ENCODE results near the gene CPA3.
A peak's percentile ranks its signal among the peaks of the same experiment; 100 is the strongest.

The CPA3 gene

GRCh38 chr3:148889828-148890227, 24.7 kb downstream of the CPA3 start:
- Histone ChIP-seq H3K36me3 (ENCODE audit: insufficient read depth, low read length) (no peaks in the 10 kb centered on the region), H3K4me1 (ENCODE audit: control insufficient read depth, insufficient read depth, low read length) (no peaks in the 10 kb centered on the region), H3K4me2 (ENCODE audit: low read length) (no peak overlapping the region), H3K27me3 (ENCODE audit: control insufficient read depth, insufficient read depth, low read length) (no peaks in the 10 kb centered on the region), H3K4me3 (ENCODE audit: low read length) (no peak overlapping the region), H3K9ac (ENCODE audit: low read depth, low read length) (no peak overlapping the region), H3K9me3 (replicated peaks; ENCODE audit: low read length) (no peaks in the 10 kb centered on the region)

GRCh38 chr3:148896062-148896461, 31.0 kb downstream of the CPA3 start:
- no peak overlapping the region for H3K4me3 ChIP-seq (ENCODE audit: low read length)
- no peaks in the 10 kb centered on the region for H3K36me3 ChIP-seq (ENCODE audit: insufficient read depth, low read length)
- no peaks in the 10 kb centered on the region for H3K27me3 ChIP-seq (ENCODE audit: control insufficient read depth, insufficient read depth, low read length)
- no peak overlapping the region for H3K4me2 ChIP-seq (ENCODE audit: low read length)
- H3K4me1 ChIP-seq (ENCODE audit: control insufficient read depth, insufficient read depth, low read length) = no peaks in the 10 kb centered on the region
- no peaks in the 10 kb centered on the region for H3K9me3 ChIP-seq (replicated peaks; ENCODE audit: low read length)
- H3K9ac ChIP-seq (ENCODE audit: low read depth, low read length) = no peak overlapping the region

GRCh38 chr3:148901987-148902791, 37.1 kb downstream of the CPA3 start:
- Histone ChIP-seq H3K4me1 (ENCODE audit: control insufficient read depth, insufficient read depth, low read length) (peaks cover 24% of the 10 kb centered on the region), H3K4me2 (ENCODE audit: low read length) (peak overlapping the region; percentile 67), H3K9me3 (replicated peaks; ENCODE audit: low read length) (no peaks in the 10 kb centered on the region), H3K9ac (ENCODE audit: low read depth, low read length) (peak overlapping the region; percentile 51), H3K36me3 (ENCODE audit: insufficient read depth, low read length) (no peaks in the 10 kb centered on the region), H3K4me3 (ENCODE audit: low read length) (peak overlapping the region; percentile 15), H3K27me3 (ENCODE audit: control insufficient read depth, insufficient read depth, low read length) (no peaks in the 10 kb centered on the region)

GRCh38 chr3:148903022-148903442, 37.9 kb downstream of the CPA3 start:
- Histone ChIP-seq H3K9ac (ENCODE audit: low read depth, low read length) (peak overlapping the region; percentile 51), H3K36me3 (ENCODE audit: insufficient read depth, low read length) (no peaks in the 10 kb centered on the region), H3K4me3 (ENCODE audit: low read length) (peak overlapping the region; percentile 40), H3K4me2 (ENCODE audit: low read length) (peak overlapping the region; percentile 67), H3K4me1 (ENCODE audit: control insufficient read depth, insufficient read depth, low read length) (peaks cover 24% of the 10 kb centered on the region), H3K9me3 (replicated peaks; ENCODE audit: low read length) (no peaks in the 10 kb centered on the region), H3K27me3 (ENCODE audit: control insufficient read depth, insufficient read depth, low read length) (no peaks in the 10 kb centered on the region)

GRCh38 chr3:148903941-148904340, 38.8 kb downstream of the CPA3 start:
- Histone ChIP-seq H3K36me3 (ENCODE audit: insufficient read depth, low read length) (no peaks in the 10 kb centered on the region), H3K4me3 (ENCODE audit: low read length) (no peak overlapping the region), H3K9ac (ENCODE audit: low read depth, low read length) (no peak overlapping the region), H3K4me1 (ENCODE audit: control insufficient read depth, insufficient read depth, low read length) (peaks cover 24% of the 10 kb centered on the region), H3K27me3 (ENCODE audit: control insufficient read depth, insufficient read depth, low read length) (no peaks in the 10 kb centered on the region), H3K4me2 (ENCODE audit: low read length) (no peak overlapping the region), H3K9me3 (replicated peaks; ENCODE audit: low read length) (no peaks in the 10 kb centered on the region)

GRCh38 chr3:148906667-148907066, 41.6 kb downstream of the CPA3 start:
- H3K4me2 ChIP-seq (ENCODE audit: low read length) = no peak overlapping the region
- H3K27me3 ChIP-seq (ENCODE audit: control insufficient read depth, insufficient read depth, low read length) = no peaks in the 10 kb centered on the region
- no peaks in the 10 kb centered on the region for H3K36me3 ChIP-seq (ENCODE audit: insufficient read depth, low read length)
- H3K9ac ChIP-seq (ENCODE audit: low read depth, low read length) = no peak overlapping the region
- H3K4me3 ChIP-seq (ENCODE audit: low read length) = no peak overlapping the region
- H3K4me1 ChIP-seq (ENCODE audit: control insufficient read depth, insufficient read depth, low read length) = peaks cover 19% of the 10 kb centered on the region
- H3K9me3 ChIP-seq (replicated peaks; ENCODE audit: low read length) = no peaks in the 10 kb centered on the region

GRCh38 chr3:148911173-148911572, 46.1 kb downstream of the CPA3 start:
- H3K4me1 ChIP-seq (ENCODE audit: control insufficient read depth, insufficient read depth, low read length) = no peaks in the 10 kb centered on the region
- no peak overlapping the region for H3K4me2 ChIP-seq (ENCODE audit: low read length)
- no peaks in the 10 kb centered on the region for H3K36me3 ChIP-seq (ENCODE audit: insufficient read depth, low read length)
- no peak overlapping the region for H3K9ac ChIP-seq (ENCODE audit: low read depth, low read length)
- H3K27me3 ChIP-seq (ENCODE audit: control insufficient read depth, insufficient read depth, low read length) = no peaks in the 10 kb centered on the region
- no peak overlapping the region for H3K4me3 ChIP-seq (ENCODE audit: low read length)
- H3K9me3 ChIP-seq (replicated peaks; ENCODE audit: low read length) = no peaks in the 10 kb centered on the region

GRCh38 chr3:148911592-148911991, 46.5 kb downstream of the CPA3 start:
- no peak overlapping the region for H3K9ac ChIP-seq (ENCODE audit: low read depth, low read length)
- H3K36me3 ChIP-seq (ENCODE audit: insufficient read depth, low read length) = no peaks in the 10 kb centered on the region
- H3K27me3 ChIP-seq (ENCODE audit: control insufficient read depth, insufficient read depth, low read length) = no peaks in the 10 kb centered on the region
- H3K4me2 ChIP-seq (ENCODE audit: low read length) = no peak overlapping the region
- H3K4me3 ChIP-seq (ENCODE audit: low read length) = no peak overlapping the region
- no peaks in the 10 kb centered on the region for H3K9me3 ChIP-seq (replicated peaks; ENCODE audit: low read length)
- H3K4me1 ChIP-seq (ENCODE audit: control insufficient read depth, insufficient read depth, low read length) = no peaks in the 10 kb centered on the region

- H3K9me3 ChIP-seq (replicated peaks; ENCODE audit: low read length) = no peaks in the 10 kb centered on the region
- H3K27me3 ChIP-seq (ENCODE audit: control insufficient read depth, insufficient read depth, low read length) = no peaks in the 10 kb centered on the region
- H3K4me1 ChIP-seq (ENCODE audit: control insufficient read depth, insufficient read depth, low read length) = no peaks in the 10 kb centered on the region
- H3K9ac ChIP-seq (ENCODE audit: low read depth, low read length) = no peak overlapping the region
- H3K4me3 ChIP-seq (ENCODE audit: low read length) = no peak overlapping the region
- no peak overlapping the region for H3K4me2 ChIP-seq (ENCODE audit: low read length)
- no peaks in the 10 kb centered on the region for H3K36me3 ChIP-seq (ENCODE audit: insufficient read depth, low read length)
Measured at GRCh38 chr3:148914936-148915690, 50.0 kb downstream of the CPA3 start.

GRCh38 chr3:148916132-148916531, 51.0 kb downstream of the CPA3 start:
- Histone ChIP-seq H3K4me2 (ENCODE audit: low read length) (no peak overlapping the region), H3K36me3 (ENCODE audit: insufficient read depth, low read length) (no peaks in the 10 kb centered on the region), H3K4me1 (ENCODE audit: control insufficient read depth, insufficient read depth, low read length) (no peaks in the 10 kb centered on the region), H3K4me3 (ENCODE audit: low read length) (no peak overlapping the region), H3K9me3 (replicated peaks; ENCODE audit: low read length) (no peaks in the 10 kb centered on the region), H3K27me3 (ENCODE audit: control insufficient read depth, insufficient read depth, low read length) (no peaks in the 10 kb centered on the region), H3K9ac (ENCODE audit: low read depth, low read length) (no peak overlapping the region)

GRCh38 chr3:148922467-148922866, 57.4 kb downstream of the CPA3 start:
- Histone ChIP-seq H3K9ac (ENCODE audit: low read depth, low read length) (no peak overlapping the region), H3K4me1 (ENCODE audit: control insufficient read depth, insufficient read depth, low read length) (peaks cover 10% of the 10 kb centered on the region), H3K36me3 (ENCODE audit: insufficient read depth, low read length) (no peaks in the 10 kb centered on the region), H3K27me3 (ENCODE audit: control insufficient read depth, insufficient read depth, low read length) (no peaks in the 10 kb centered on the region), H3K9me3 (replicated peaks; ENCODE audit: low read length) (no peaks in the 10 kb centered on the region), H3K4me2 (ENCODE audit: low read length) (no peak overlapping the region), H3K4me3 (ENCODE audit: low read length) (no peak overlapping the region)

All from skeletal muscle satellite cell (primary cell).